Left lobe of liver (tissue), 2 donors: ENCODE data around the gene NDUFAF3. TPM values are rescaled to one million over a fixed set of nuclear protein-coding genes. Genes with fewer than 3 reads are reported as not detected.
"Not testable (repeated sequence)": the region's sequence is repeated elsewhere in the genome, so short reads cannot be mapped to it uniquely, and the experiment has no call there.

Source experiments
- ATAC-seq: fragments of 200-7000 bp; cut with Tn5 transposase; one replicate; pipeline ENCODE4 v1.9.1; 2020; ENCODE audit warnings: mild to moderate bottlenecking, moderate library complexity
- DNase-seq: peaks from one replicate; pipeline ENCODE4 v3.0.0-alpha.2; 2020; ENCODE audit warnings: low spot score
- total RNA-seq: library from RNA; stranded (reverse); gene quantifications from one replicate; pipeline ENCODE4 v1.2.1, GENCODE V29; 2021
- donor health status: DM: no; HTN: no; CAD: no; lungs with moderate emphysema.
- donor health status: DM: no; HTN: yes; CAD: no.

Gene NDUFAF3
- total RNA-seq, 1 donor from 2014 or later, result 44.2 TPM

DNA sequence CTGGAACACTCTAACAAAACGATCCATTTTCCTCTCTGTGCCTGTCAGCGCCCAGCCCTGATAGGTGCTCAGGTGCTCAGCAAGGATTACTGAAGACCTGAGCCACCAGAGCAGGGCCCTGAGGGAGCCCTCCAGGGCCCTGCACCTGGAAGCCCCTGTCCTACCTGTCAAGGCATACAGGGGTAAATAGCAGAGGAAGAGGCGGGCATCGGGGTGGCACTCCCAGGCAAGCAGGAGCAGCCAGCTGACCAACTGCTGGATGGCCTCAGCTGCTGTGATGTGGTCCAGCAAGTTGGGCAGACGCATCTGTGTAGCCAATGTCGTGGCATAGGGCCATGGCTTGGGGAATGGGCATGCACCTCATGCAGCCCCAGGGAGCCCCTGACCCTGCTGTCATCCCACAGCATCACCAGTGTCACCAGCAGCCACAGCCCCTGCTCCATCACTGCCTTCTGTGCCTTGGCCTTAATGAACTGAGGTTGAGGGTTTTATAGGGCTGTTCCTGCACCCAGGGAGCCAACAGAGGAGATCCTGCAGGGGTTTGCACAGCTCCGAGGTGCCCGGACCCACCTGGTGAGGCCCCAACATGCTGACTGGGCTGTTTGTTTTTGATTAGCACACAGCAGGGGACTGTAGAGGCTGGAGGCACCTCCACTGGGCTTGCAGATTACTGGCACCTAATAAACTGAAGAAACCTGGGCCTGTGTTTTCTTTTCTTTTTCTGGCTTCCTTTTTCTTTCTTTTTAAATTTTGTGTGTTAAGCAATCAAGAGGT, 22.6 kb upstream of the NDUFAF3 start:
- ATAC-seq (no peak), DNase-seq (no peak)

- ATAC-seq, result no peak
Measured at GRCh38 chr3:49001155-49001554, 20.8 kb upstream of the NDUFAF3 start.

GRCh38 chr3:49004352-49005302, 17.3 kb upstream of the NDUFAF3 start:
- peak; percentile 1 for ATAC-seq
- peak; percentile 70 for DNase-seq

More at GRCh38 chr3:49001155-49001554, 20.8 kb upstream of the NDUFAF3 start:
- DNase-seq, result no peak

GRCh38 chr3:49005303-49005680, 16.6 kb upstream of the NDUFAF3 start:
- no peak for DNase-seq
- ATAC-seq, result no peak

DNA sequence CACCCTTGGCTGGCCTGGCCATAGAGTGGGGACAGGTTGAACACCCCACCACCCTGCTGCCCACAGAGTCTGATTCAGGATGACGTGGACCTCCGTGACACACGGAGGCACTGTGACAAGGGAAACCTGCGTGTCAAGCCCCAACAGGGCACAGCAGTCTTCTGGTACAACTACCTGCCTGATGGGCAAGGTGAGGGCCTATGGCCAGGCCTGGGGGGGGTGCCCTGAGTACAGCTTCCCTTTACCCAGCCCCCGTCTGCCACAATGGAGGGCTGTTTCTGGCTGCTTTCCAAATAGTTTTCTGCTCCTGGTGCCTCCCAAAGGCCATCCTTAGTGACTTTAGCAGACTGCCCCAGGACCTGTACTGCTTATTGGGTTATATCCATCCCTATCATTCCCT, 15.9 kb upstream of the NDUFAF3 start:
- DNase-seq (no peak), ATAC-seq (no peak)

DNA sequence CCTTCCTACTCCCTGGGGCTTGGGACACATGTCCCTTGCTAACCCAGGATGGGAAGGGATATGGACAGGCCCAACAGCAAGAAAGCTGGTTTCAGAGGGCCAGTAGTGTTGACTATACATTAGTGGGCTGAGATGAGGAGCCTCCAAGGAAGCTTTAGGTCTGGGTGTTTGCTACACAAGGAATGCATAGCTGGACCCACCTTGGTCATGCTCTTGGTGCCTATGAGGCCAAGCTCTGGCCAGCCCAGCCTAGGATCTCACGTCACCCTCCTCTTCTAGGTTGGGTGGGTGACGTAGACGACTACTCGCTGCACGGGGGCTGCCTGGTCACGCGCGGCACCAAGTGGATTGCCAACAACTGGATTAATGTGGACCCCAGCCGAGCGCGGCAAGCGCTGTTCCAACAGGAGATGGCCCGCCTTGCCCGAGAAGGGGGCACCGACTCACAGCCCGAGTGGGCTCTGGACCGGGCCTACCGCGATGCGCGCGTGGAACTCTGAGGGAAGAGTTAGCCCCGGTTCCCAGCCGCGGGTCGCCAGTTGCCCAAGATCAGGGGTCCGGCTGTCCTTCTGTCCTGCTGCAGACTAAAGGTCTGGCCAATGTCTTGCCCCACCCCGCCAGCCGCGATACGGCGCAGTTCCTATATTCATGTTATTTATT, 15.4 kb upstream of the NDUFAF3 start:
- ATAC-seq, result peak; percentile 1
- DNase-seq, result no peak

DNA sequence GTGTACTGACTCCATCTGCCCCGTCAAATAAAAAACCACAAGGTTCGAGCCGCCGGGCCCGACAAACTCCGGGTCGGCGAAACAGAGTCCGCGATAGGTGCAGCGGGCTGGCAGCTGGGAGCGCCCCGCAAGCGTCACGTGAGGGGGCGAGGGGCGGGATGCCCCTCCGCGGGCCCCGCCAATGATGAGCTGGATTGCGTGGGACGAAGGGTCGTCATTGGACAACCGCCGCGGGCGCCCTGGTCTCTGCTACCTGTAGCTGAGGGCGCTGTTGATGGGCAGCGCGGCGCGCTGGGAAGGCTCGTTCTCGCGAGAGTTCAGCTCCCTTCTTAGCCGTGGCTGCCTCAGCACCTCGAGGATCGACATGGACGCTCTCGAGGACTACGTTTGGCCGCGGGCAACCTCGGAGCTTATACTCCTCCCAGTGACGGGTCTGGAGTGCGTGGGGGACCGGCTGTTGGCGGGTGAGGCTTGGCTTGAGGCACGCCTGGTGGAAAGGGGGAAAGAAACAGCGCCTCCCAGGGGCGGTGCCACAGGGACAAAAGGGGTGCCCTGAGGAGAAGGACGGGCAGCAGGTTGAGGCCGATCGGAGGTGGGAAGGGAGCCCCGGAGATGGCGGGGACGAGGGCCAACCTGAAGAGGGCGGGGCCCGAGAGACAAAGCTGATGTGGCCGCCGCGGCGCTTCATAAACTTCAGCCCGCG, 14.7 kb upstream of the NDUFAF3 start, which contains the start of gene WDR6:
TSS of gene WDR6 (plus strand) at position 324 of the 703 bp plus-strand sequence. CDS start at position 365, 41 bp downstream.
- DNase-seq (peak; percentile 98), ATAC-seq (peak; percentile 90)

GRCh38 chr3:49007771-49008528, 14.0 kb upstream of the NDUFAF3 start:
- peak; percentile 81 for DNase-seq
- ATAC-seq, result peak; percentile 71

DNA sequence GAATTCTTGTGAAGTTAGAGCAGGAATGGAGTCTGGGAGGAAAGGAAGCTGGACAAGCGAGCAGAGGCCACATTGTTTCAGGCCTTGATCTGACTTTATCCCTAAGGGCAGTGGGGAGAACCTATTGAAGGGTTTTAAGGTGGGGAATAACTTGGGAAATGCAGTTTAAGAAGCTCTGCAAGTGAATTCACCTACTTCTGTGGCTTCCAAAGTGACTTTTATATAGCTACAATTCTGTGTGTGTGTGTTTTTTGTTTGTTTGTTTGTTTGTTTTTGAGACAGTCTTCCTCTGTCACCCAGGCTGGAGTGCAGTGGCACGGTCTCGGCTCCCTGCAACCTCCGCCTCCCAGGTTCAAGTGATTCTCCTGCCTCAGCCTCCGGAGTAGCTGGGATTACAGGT, 13.3 kb upstream of the NDUFAF3 start:
- not testable (repeated sequence) for DNase-seq, ATAC-seq

GRCh38 chr3:49009396-49009795, 12.5 kb upstream of the NDUFAF3 start:
- DNase-seq, result no peak
- no peak for ATAC-seq

DNA sequence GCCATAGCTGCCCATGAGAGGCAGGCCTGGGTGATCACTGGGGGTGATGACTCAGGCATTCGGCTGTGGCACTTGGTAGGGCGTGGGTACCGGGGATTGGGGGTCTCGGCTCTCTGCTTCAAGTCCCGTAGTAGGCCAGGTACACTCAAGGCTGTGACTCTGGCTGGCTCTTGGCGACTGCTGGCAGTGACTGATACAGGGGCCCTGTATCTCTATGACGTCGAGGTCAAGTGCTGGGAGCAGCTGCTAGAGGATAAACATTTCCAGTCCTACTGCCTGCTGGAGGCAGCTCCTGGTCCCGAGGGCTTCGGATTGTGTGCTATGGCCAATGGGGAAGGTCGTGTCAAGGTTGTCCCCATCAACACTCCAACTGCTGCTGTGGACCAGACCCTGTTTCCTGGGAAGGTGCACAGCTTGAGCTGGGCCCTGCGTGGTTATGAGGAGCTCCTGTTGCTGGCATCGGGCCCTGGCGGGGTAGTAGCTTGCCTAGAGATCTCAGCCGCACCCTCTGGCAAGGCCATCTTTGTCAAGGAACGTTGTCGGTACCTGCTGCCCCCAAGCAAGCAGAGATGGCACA, 9.4 kb upstream of the NDUFAF3 start:
- no peak for DNase-seq
- ATAC-seq, result no peak

DNA sequence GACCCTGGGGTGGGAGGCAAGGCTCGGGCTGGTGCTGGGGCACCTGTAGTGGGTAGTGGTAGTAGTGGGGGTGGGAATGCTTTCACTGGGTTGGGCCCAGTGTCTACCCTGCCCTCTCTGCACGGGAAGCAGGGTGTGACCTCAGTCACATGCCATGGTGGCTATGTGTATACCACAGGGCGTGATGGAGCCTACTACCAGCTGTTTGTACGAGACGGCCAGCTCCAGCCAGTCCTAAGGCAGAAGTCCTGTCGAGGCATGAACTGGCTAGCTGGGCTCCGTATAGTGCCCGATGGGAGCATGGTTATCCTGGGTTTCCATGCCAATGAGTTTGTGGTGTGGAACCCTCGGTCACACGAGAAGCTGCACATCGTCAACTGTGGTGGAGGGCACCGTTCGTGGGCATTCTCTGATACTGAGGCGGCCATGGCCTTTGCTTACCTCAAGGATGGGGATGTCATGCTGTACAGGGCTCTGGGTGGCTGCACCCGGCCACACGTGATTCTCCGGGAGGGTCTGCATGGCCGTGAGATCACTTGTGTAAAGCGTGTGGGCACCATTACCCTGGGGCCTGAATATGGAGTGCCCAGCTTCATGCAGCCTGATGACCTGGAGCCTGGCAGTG, 8.7 kb upstream of the NDUFAF3 start:
- ATAC-seq (no peak), DNase-seq (no peak)

DNA sequence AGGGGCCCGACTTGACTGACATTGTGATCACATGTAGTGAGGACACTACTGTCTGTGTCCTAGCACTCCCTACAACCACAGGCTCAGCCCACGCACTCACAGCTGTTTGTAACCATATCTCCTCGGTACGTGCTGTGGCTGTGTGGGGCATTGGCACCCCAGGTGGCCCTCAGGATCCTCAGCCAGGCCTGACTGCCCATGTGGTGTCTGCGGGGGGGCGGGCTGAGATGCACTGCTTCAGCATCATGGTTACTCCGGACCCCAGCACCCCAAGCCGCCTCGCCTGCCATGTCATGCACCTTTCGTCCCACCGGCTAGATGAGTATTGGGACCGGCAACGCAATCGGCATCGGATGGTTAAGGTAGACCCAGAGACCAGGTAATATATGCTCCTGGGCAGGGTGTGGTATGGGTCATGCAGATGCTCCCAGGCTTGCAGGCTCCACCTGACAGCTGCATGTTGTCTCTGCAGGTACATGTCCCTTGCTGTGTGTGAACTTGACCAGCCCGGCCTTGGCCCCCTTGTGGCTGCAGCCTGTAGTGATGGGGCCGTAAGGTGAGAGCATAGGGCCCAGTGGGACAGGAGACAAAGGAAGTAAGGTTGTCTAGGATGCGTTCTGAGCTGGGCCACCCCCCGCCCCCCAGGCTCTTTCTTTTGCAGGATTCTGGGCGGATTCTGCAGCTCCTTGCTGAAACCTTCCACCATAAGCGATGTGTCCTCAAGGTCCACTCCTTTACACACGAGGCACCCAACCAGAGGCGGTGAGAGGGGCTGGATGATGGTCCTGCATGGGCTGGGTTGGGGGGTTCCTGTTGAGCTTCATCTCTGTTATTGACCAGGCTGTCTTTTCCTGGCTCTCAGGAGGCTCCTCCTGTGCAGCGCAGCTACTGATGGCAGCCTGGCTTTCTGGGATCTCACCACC, 7.9 kb upstream of the NDUFAF3 start:
- DNase-seq (peak; percentile 66), ATAC-seq (peak; percentile 68)

DNA sequence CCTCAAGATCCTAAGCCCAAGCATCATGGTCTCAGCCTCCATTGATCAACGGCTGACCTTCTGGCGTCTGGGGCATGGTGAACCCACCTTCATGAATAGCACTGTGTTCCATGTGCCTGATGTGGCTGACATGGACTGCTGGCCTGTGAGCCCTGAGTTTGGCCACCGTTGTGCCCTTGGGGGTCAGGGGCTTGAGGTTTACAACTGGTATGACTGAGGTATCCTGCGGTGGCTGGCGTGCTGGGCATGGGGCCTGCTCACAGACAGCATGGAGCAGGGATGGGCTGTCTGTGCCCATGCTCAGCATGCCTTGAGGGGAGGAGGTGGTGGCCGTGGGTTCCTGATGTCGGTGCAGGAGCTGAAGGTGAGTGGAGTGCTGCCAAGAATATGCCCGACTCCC, 6.8 kb upstream of the NDUFAF3 start:
- DNase-seq, result no peak

DNA sequence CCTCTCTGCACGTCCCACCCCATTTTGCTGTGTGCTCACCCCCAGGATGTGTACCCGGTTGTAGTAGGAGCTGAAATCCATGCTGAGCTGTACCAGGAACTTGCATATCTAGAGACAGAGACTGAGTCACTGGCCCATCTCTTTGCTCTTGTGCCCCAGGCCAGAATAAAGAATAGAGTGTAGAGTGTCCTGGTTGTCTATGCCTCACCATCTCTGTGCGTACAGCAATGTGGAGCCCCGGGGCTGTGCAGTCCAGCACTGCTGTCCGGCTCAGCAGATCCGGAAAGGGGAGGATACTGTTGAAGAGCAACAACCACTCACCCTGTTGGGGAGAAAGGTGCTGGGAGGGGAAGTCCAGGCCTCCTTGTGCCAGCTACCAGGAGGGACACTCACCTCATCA, 6.2 kb upstream of the NDUFAF3 start:
- ATAC-seq (no peak), DNase-seq (no peak)

More for the DNA sequence above, 6.8 kb upstream of the NDUFAF3 start:
- no peak for ATAC-seq

GRCh38 chr3:49016414-49017228, 5.3 kb upstream of the NDUFAF3 start:
- no peak for DNase-seq

More at GRCh38 chr3:49016414-49017228, 5.3 kb upstream of the NDUFAF3 start:
- no peak for ATAC-seq
